DMS114 treated with DMSO at 0.1 percent for 48 hours (cell line): ENCODE results near the gene EIF4EBP3.

Source experiments
- DNase-seq: peaks from one replicate; lab custom pipeline; 2025; ENCODE audit not compliant: unreplicated experiment; lab: John Stamatoyannopoulos, UW

Gene EIF4EBP3

DNA sequence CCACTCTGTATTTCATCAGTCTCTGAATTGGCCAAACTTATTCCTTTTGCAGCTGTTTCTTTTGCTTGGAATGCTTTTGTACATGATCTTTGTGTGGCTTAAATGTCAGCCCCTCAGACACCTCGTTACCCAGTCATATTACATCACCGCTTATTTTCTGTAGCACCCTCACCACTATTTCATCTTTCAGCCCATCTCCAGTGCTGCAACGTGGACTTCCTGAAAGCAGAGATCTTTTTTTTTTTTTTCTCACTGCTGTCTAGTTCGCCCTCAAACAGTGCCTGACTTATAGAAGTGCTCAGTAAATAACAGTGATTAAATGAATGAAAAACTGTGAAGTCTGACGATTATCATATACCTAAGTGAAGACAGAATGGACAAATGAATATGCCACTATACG lies 9.0 kb downstream of the EIF4EBP3 start:
- DNase-seq: no peak

- DNase-seq: peak; percentile 80
Observed at GRCh38 chr5:140557136-140557805, 9.8 kb downstream of the EIF4EBP3 start, which contains the start of gene SRA1. SRA1 (minus strand) TSS chr5:140557473; CDS start chr5:140557452, 21 bp downstream.

GRCh38 chr5:140557965-140558364 lies 10.5 kb downstream of the EIF4EBP3 start:
- no peak for DNase-seq

DNA sequence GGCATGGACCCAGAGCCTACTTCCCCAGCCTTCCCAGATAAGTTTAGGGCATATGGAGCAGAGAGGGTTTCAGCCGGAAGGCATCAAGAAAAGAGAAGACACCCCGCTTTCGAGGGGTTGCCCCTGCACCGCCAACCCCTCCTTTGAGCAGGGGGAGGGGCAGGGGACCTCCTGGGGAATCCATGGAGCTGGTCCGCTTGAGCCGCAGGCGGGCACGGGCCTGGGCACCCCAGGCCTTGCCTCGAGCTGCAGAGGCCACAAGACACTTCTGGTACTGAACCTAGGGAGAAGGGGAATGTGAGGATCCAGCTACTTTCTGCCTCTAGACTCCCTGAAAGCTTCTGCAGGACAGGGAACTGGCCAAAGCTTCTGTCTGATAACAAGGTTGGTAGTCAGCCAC lies 11.1 kb downstream of the EIF4EBP3 start:
- DNase-seq: no peak

DNA sequence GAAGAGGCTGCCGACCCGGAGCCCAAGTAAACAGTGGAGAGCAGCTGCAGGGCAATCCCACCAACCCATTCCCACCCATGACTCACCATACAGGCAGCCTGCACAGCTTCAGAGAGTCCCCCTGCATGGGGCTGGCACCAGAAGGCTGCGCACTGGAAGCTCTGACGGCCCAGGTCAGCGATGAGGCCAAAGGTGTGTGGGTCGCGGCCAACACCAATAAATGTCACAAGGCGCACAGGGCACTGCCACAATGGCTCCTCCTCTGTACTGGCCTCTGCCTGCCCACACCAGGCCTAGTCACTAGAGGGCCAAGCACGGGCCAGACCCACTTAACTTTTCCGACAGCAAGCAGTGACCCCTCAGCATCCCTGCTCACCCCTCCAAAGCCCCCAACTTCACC lies 12.8 kb downstream of the EIF4EBP3 start:
- no peak for DNase-seq

GRCh38 chr5:140561753-140562523 lies 14.5 kb downstream of the EIF4EBP3 start:
- DNase-seq: no peak

DNA sequence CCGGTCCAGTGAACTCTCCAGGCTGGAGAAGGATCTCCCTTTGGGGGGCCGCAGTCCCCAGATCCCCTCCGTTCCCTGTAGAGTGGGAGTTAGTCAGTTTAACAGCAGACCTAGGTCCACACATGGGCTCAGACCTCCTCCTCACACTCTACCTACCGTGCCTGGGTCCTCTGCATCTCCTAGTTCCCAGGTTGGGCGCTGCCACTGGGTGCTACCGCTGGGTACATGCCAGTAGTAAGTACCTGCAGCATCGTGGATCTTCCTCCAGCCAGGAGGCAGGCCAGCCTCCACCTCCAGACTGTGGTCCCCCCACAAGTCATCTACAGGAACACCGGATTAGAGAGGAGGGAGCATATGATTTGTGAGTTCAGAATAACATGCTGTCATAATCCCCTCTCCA lies 16.1 kb downstream of the EIF4EBP3 start:
- no peak for DNase-seq

DNA sequence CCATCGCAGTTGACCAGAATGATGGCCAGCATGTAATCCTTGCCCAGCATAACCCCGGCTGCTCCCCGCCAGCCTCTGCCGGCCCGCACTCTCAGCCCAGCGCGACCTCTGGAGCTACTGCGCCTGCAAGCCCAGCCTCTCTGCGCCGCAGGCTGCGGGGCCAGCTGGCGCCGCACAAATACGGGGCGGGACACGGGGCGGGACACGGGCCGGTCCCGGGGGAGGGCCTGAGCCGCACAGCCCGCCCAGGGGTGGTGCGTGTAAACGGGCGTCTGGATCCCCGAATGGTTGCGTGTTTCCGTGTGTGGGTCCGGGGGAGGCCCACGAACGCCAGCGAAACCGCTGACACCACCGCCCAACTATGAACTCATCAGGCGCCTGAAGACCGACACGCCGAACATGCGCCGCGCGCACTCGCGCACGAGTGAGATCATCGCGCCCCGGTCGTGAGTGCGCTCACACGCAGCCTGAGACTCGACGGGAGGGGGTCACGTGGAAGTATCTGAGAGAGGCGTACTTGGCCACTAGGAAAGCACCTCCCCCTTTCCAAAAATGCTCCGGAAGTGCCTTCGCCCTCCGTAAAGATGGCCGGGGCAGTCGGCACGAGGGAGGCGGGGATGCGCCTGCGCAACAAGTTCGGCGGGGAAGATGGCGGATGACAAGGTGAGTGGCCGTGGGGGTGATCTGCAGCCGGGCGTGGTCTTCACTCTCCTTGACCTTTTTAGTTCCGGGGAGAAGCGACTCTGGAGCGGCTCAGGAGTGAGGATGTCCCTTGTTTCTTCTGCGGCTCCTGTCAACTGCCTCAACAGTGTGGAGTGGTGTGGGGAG lies 16.9 kb downstream of the EIF4EBP3 start, which contains the start of the genes APBB3 and SLC35A4:
TSS of gene APBB3 (minus strand) at position 403 of the 828 bp plus-strand sequence. CDS start at position 50, 353 bp downstream.
TSS of gene SLC35A4 (plus strand) at position 633 of the 828 bp plus-strand sequence. CDS start 2,342 bp downstream, outside the sequence.
- DNase-seq: peak; percentile 98

- no peak for DNase-seq
Observed at GRCh38 chr5:140565024-140565779, 17.7 kb downstream of the EIF4EBP3 start.

- DNase-seq: no peak
Observed at GRCh38 chr5:140565780-140566095, 18.3 kb downstream of the EIF4EBP3 start.

DNA sequence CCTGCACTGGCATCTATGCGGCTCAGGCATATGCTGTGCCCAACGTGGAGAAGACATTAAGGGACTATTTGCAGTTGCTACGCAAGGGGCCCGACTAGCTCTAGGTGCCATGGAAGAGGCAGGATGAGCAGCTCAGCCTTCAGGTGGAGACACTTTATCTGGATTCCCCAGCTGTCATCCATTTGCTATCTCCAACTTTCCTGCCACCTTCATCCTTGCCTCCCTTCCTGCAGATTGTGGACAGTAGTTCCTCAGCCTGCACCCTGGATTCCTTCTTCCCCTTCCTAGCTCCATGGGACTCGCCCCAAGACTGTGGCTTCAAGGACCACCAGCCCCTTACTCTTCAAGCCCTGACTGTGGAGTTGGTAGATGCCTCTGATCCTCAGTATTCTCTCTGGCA lies 19.2 kb downstream of the EIF4EBP3 start:
- no peak for DNase-seq

- no peak for DNase-seq
Observed at GRCh38 chr5:140567136-140567818, 19.8 kb downstream of the EIF4EBP3 start.

DNA sequence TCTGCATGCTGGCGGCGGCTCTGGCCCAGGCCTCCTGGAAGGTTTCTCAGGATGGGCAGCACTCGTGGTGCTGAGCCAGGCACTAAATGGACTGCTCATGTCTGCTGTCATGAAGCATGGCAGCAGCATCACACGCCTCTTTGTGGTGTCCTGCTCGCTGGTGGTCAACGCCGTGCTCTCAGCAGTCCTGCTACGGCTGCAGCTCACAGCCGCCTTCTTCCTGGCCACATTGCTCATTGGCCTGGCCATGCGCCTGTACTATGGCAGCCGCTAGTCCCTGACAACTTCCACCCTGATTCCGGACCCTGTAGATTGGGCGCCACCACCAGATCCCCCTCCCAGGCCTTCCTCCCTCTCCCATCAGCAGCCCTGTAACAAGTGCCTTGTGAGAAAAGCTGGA lies 20.4 kb downstream of the EIF4EBP3 start:
- DNase-seq: no peak

GRCh38 chr5:140568443-140569063 lies 21.1 kb downstream of the EIF4EBP3 start:
- DNase-seq: no peak

DNA sequence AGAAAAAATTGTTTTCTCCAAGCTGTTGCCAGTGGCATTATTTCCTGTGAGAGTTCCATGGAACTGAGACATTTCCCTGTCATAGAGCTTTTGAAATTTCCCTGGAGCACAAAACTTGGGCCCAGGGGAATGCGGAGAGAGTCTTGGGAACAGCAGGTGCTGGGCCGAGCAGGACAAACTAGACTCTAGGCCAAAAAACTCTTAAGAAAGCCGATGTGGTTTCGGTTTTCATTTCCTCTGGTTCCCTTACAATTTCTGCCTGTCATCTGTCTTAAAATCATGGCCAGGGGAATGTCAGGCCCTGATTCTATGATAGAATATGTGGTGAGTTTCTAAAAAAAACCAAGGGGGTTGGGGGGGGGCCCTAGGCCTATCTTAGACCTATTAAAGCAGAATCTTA lies 21.7 kb downstream of the EIF4EBP3 start:
- no peak for DNase-seq

GRCh38 chr5:140570058-140570457 lies 22.6 kb downstream of the EIF4EBP3 start:
- DNase-seq: no peak

GRCh38 chr5:140570488-140570887 lies 23.0 kb downstream of the EIF4EBP3 start:
- no peak for DNase-seq

- DNase-seq: no peak
Observed at GRCh38 chr5:140571105-140571504, 23.6 kb downstream of the EIF4EBP3 start.

GRCh38 chr5:140573683-140574082 lies 26.2 kb downstream of the EIF4EBP3 start:
- DNase-seq: no peak

DNA sequence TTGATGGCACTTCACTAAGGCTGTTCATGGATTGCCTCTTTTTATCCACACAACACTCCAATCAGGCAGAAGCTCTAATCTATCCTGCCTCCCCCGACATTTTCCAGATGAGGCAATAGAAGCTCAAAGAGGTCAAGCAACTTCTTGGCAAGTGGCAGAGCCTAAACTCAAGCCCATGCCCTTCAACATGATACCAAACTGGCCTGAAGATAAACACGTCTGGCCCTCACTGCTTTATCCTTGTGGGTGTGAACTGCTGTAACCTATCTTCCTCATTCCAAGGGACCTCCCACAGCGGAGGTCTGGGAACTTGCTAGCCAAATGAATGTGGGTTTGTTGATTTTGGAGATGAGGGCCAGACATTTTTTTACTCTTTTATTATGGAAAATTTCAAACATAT lies 26.7 kb downstream of the EIF4EBP3 start:
- DNase-seq: no peak
